Neural cell (in vitro differentiated cells): ENCODE data around the gene SESN2. TPM values are rescaled to one million over a fixed set of nuclear protein-coding genes. Genes with fewer than 3 reads are reported as not detected.

Source experiments
- H2AFZ ChIP-seq: fragments of 200-600, 300-800 bp; sonication (generic), shearing (Covaris generic); 2 replicates; pipeline ENCODE4 v1.6.0; 2014; ENCODE audit warnings: low read depth, mild to moderate bottlenecking, antibody characterized with exemption, low read length, moderate library complexity
- H3F3A ChIP-seq: fragments of 200-600 bp; shearing (Covaris generic); 2 replicates; pipeline ENCODE4 v1.6.1; 2016; ENCODE audit warnings: mild to moderate bottlenecking, moderate library complexity, mixed read lengths, antibody characterized with exemption, low read length; ENCODE audit not compliant: insufficient read depth, poor library complexity, severe bottlenecking
- H3K27ac ChIP-seq: fragments of 200-600, 300-800 bp; sonication (generic), shearing (Covaris generic); 2 replicates; pipeline ENCODE4 v1.5.1; 2014; ENCODE audit warnings: mild to moderate bottlenecking, low read length, moderate library complexity
- H3K27me3 ChIP-seq: fragments of 300-800, 200-600 bp; sonication (generic), shearing (Covaris generic); 2 replicates; pipeline ENCODE4 v1.6.0; 2014; ENCODE audit warnings: mild to moderate bottlenecking, low read depth, low read length, moderate library complexity; ENCODE audit not compliant: insufficient read depth
- H3K36me3 ChIP-seq: fragments of 300-800, 200-600 bp; sonication (generic), shearing (Covaris generic); 2 replicates; pipeline ENCODE4 v1.5.1; 2014; ENCODE audit warnings: mild to moderate bottlenecking, antibody characterized with exemption, low read length, moderate library complexity; ENCODE audit not compliant: insufficient read depth
- H3K4me2 ChIP-seq: fragments of 300-800, 200-600 bp; sonication (generic), shearing (Covaris generic); 2 replicates; pipeline ENCODE4 v1.6.0; 2014; ENCODE audit warnings: mild to moderate bottlenecking, low read length
- H3K4me3 ChIP-seq: fragments of 300-800, 200-600 bp; sonication (generic), shearing (Covaris generic); 2 replicates; pipeline ENCODE4 v1.5.1; 2014; ENCODE audit warnings: mild to moderate bottlenecking, low read length, moderate library complexity
- H3K79me2 ChIP-seq: fragments of 200-600 bp; shearing (Covaris generic); replicated peaks from 2 replicates; pipeline ENCODE4 v1.6.0; 2014; ENCODE audit warnings: mild to moderate bottlenecking, low read length, moderate library complexity; ENCODE audit not compliant: insufficient read depth
- H3K9ac ChIP-seq: fragments of 300-800, 200-600 bp; sonication (generic), shearing (Covaris generic); 2 replicates; pipeline ENCODE4 v1.6.1; 2016; ENCODE audit warnings: mild to moderate bottlenecking, low read length, mixed read lengths
- H3K9me2 ChIP-seq: fragments of 200-600 bp; shearing (Covaris generic); 2 replicates; pipeline ENCODE4 v1.6.1; 2016; ENCODE audit warnings: mild to moderate bottlenecking, low read length, mixed read lengths; ENCODE audit not compliant: insufficient read depth
- H3K9me3 ChIP-seq: fragments of 200-600, 300-800 bp; sonication (generic), shearing (Covaris generic); 2 replicates; pipeline ENCODE4 v1.6.1; 2016; ENCODE audit warnings: mild to moderate bottlenecking, mixed run types, low read length, moderate library complexity, mixed read lengths
- H4K20me1 ChIP-seq: fragments of 200-600 bp; shearing (Covaris generic); 2 replicates; pipeline ENCODE4 v1.6.1; 2016; ENCODE audit warnings: mild to moderate bottlenecking, mixed run types; ENCODE audit not compliant: insufficient read depth
- CTCF ChIP-seq: fragments of 450-650 bp; IDR thresholded peaks from 2 replicates; pipeline ENCODE4 v1.5.1; 2014; ENCODE audit warnings: antibody characterized with exemption, mild to moderate bottlenecking, moderate library complexity; ENCODE audit not compliant: poor library complexity, severe bottlenecking
- EP300 ChIP-seq: fragments of 450-650 bp; conservative IDR thresholded peaks from 2 replicates; pipeline ENCODE4 v1.6.1; 2014; ENCODE audit warnings: antibody characterized with exemption, mild to moderate bottlenecking, moderate library complexity; ENCODE audit not compliant: poor library complexity, severe bottlenecking
- EZH2 ChIP-seq: fragments of 200-600, 300-800 bp; shearing (Covaris generic), sonication (generic); IDR thresholded peaks from 2 replicates; pipeline ENCODE4 v1.6.1; 2014; ENCODE audit warnings: antibody characterized with exemption, low read length, borderline replicate concordance, mild to moderate bottlenecking; ENCODE audit not compliant: insufficient read depth, poor library complexity, severe bottlenecking
- MXI1 ChIP-seq: fragments of 450-650 bp; conservative IDR thresholded peaks from 2 replicates; pipeline ENCODE4 v1.6.1; 2014; ENCODE audit warnings: antibody characterized with exemption, mild to moderate bottlenecking; ENCODE audit not compliant: poor library complexity, severe bottlenecking
- POLR2AphosphoS5 ChIP-seq: IDR thresholded peaks from 2 replicates; pipeline ENCODE4 v1.6.1; 2012
- RAD21 ChIP-seq: fragments of 450-650 bp; conservative IDR thresholded peaks from 2 replicates; pipeline ENCODE4 v1.6.1; 2014; ENCODE audit warnings: antibody characterized with exemption, mild to moderate bottlenecking, moderate library complexity
- REST ChIP-seq: IDR thresholded peaks from 2 replicates; pipeline ENCODE4 v1.6.1; 2012; ENCODE audit warnings: borderline replicate concordance
- SMC3 ChIP-seq: fragments of 450-650 bp; conservative IDR thresholded peaks from 2 replicates; pipeline ENCODE4 v1.6.1; 2014; ENCODE audit warnings: antibody characterized with exemption, mild to moderate bottlenecking, moderate library complexity; ENCODE audit not compliant: poor library complexity
- TAF1 ChIP-seq: IDR thresholded peaks from 2 replicates; pipeline ENCODE4 v1.6.1; 2012; ENCODE audit warnings: low read depth
- polyA plus RNA-seq: library from polyadenylated mRNA; depleted of rRNA; stranded (reverse); fragments of >200 nt; gene quantifications from 2 replicates; pipeline ENCODE4 v1.2.3, GENCODE V29; 2014

The SESN2 gene
- polyA plus RNA-seq, 1 donor from 2014 or later: 9.3 TPM

GRCh38 chr1:28296401-28297261 is 37.3 kb downstream of the SESN2 start:
- Histone ChIP-seq H3K27me3 (no peaks in the 10 kb centered on the region), H2AFZ (no peak overlapping the region), H3K4me3 (no peak overlapping the region), H3K36me3 (no peaks in the 10 kb centered on the region), H3K27ac (no peak overlapping the region), H3K4me2 (no peak overlapping the region), H3K79me2 (no peaks in the 10 kb centered on the region), H3K9ac (no peak overlapping the region), H4K20me1 (no peaks in the 10 kb centered on the region), H3F3A (no peaks in the 10 kb centered on the region), H3K9me2 (no peaks in the 10 kb centered on the region), H3K9me3 (no peaks in the 10 kb centered on the region)
- no peak for TF ChIP-seq SMC3
- TF ChIP-seq EZH2: no peak
- no peak for TF ChIP-seq POLR2AphosphoS5

GRCh38 chr1:28297826-28298225 is 38.5 kb downstream of the SESN2 start:
- Histone ChIP-seq H3K79me2 (no peaks in the 10 kb centered on the region), H3F3A (no peaks in the 10 kb centered on the region), H3K4me2 (no peak overlapping the region), H2AFZ (no peak overlapping the region), H3K36me3 (no peaks in the 10 kb centered on the region), H3K27me3 (no peaks in the 10 kb centered on the region), H3K4me3 (no peak overlapping the region), H3K9me2 (no peaks in the 10 kb centered on the region), H4K20me1 (no peaks in the 10 kb centered on the region), H3K9ac (no peak overlapping the region), H3K9me3 (no peaks in the 10 kb centered on the region), H3K27ac (no peak overlapping the region)
- TF ChIP-seq RAD21: no peak
- TF ChIP-seq EZH2: no peak
- TF ChIP-seq SMC3: no peak

GRCh38 chr1:28298438-28298837 is 39.1 kb downstream of the SESN2 start:
- Histone ChIP-seq H3K4me3 (no peak overlapping the region), H3K9ac (no peak overlapping the region), H3F3A (no peaks in the 10 kb centered on the region), H3K4me2 (no peak overlapping the region), H3K27me3 (no peaks in the 10 kb centered on the region), H3K9me2 (no peaks in the 10 kb centered on the region), H4K20me1 (no peaks in the 10 kb centered on the region), H3K9me3 (no peaks in the 10 kb centered on the region), H3K79me2 (no peaks in the 10 kb centered on the region), H2AFZ (no peak overlapping the region), H3K36me3 (no peaks in the 10 kb centered on the region), H3K27ac (no peak overlapping the region)
- TF ChIP-seq EZH2: no peak
- TF ChIP-seq EP300: no peak
- TF ChIP-seq POLR2AphosphoS5: no peak
- TF ChIP-seq TAF1: no peak
- TF ChIP-seq SMC3: no peak
- TF ChIP-seq RAD21: no peak
- TF ChIP-seq MXI1: no peak
- no peak for TF ChIP-seq REST
- no peak for TF ChIP-seq CTCF
